T-helper 22 cell (primary cell): Measurements from ENCODE around the gene MAN1C1.
A peak's percentile ranks its signal among the peaks of the same experiment; 100 is the strongest.
"Not testable (repeated sequence)": the region's sequence is repeated elsewhere in the genome, so short reads cannot be mapped to it uniquely, and the experiment has no call there.

Experiments
- DNase-seq: peaks from one replicate; pipeline ENCODE4 v3.0.0-alpha.2; 2020; ENCODE audit warnings: low read depth

The MAN1C1 gene

GRCh38 chr1:25657883-25658760 is 41.5 kb downstream of the MAN1C1 start:
- no peak for DNase-seq

GRCh38 chr1:25658791-25659431 is 42.3 kb downstream of the MAN1C1 start:
- no peak for DNase-seq

- DNase-seq, result no peak
Observed at GRCh38 chr1:25661043-25661815, 44.6 kb downstream of the MAN1C1 start.

- DNase-seq, result no peak
Observed at GRCh38 chr1:25662061-25662460, 45.5 kb downstream of the MAN1C1 start.

- DNase-seq, result not testable (repeated sequence)
Observed at GRCh38 chr1:25662959-25663358, 46.4 kb downstream of the MAN1C1 start.

- no peak for DNase-seq
Observed at GRCh38 chr1:25664357-25665199, 48.0 kb downstream of the MAN1C1 start.

- DNase-seq, result no peak
Observed at GRCh38 chr1:25666460-25666859, 49.9 kb downstream of the MAN1C1 start.

- DNase-seq, result no peak
Observed at GRCh38 chr1:25668931-25669573, 52.5 kb downstream of the MAN1C1 start.

GRCh38 chr1:25669781-25670567 is 53.4 kb downstream of the MAN1C1 start:
- DNase-seq, result no peak

GRCh38 chr1:25671929-25672328 is 55.3 kb downstream of the MAN1C1 start:
- DNase-seq, result no peak

GRCh38 chr1:25672763-25673409 is 56.3 kb downstream of the MAN1C1 start:
- DNase-seq, result no peak

GRCh38 chr1:25673456-25673855 is 56.9 kb downstream of the MAN1C1 start:
- DNase-seq, result no peak

GRCh38 chr1:25673962-25674806 is 57.6 kb downstream of the MAN1C1 start:
- DNase-seq, result no peak

GRCh38 chr1:25674807-25675084 is 58.2 kb downstream of the MAN1C1 start:
- no peak for DNase-seq

- peak; percentile 58 for DNase-seq
Observed at GRCh38 chr1:25675729-25676476, 59.3 kb downstream of the MAN1C1 start.

- no peak for DNase-seq
Observed at GRCh38 chr1:25676488-25676887, 59.9 kb downstream of the MAN1C1 start.

GRCh38 chr1:25677193-25677773 is 60.7 kb downstream of the MAN1C1 start:
- no peak for DNase-seq

GRCh38 chr1:25679171-25679570 is 62.6 kb downstream of the MAN1C1 start:
- no peak for DNase-seq
